ENCODE data around the gene RBBP8.

DNA sequence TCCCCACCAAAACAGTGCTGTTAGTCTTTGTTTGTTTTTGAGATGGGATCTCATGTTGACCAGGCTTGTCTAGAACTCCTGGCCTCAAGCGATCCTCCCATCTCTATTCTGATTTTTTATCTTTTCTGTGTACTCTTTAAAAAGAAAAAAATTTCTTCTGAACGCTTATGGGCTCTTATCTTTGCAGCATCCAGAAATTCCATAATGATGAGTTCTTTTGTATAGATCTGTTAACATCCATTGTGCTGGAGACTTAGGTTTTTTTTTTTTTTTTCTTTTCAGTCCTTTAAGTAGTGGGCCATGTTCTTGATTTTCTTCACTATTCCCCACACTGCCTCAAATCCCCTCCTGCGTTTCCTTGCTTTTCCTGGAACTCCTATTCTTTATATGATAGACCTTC lies 31.0 kb downstream of the RBBP8 start:
- TF ChIP-seq POLR2AphosphoS5 (IDR thresholded peaks at IDR 0.05): no peak
- TF ChIP-seq, protein P1, sequence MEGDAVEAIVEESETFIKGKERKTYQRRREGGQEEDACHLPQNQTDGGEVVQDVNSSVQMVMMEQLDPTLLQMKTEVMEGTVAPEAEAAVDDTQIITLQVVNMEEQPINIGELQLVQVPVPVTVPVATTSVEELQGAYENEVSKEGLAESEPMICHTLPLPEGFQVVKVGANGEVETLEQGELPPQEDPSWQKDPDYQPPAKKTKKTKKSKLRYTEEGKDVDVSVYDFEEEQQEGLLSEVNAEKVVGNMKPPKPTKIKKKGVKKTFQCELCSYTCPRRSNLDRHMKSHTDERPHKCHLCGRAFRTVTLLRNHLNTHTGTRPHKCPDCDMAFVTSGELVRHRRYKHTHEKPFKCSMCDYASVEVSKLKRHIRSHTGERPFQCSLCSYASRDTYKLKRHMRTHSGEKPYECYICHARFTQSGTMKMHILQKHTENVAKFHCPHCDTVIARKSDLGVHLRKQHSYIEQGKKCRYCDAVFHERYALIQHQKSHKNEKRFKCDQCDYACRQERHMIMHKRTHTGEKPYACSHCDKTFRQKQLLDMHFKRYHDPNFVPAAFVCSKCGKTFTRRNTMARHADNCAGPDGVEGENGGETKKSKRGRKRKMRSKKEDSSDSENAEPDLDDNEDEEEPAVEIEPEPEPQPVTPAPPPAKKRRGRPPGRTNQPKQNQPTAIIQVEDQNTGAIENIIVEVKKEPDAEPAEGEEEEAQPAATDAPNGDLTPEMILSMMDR (IDR thresholded peaks at IDR 0.05): no peak
- TF ChIP-seq POLR2A (IDR thresholded peaks at IDR 0.05): no peak
- TF ChIP-seq EP300 (IDR thresholded peaks at IDR 0.05): no peak

Data from gastroesophageal sphincter (tissue), 3 donors.